Activated CD4-positive, alpha-beta T cell treated with anti-CD3 and anti-CD28 coated beads, Interleukin-2, amount 50 U/mL, for 48 hours (primary cell): Measurements from ENCODE around the gene ANKS6.
A peak's percentile ranks its signal among the peaks of the same experiment; 100 is the strongest.

Experiments
- DNase-seq, 2 experiments: peaks; one replicate each; pipeline ENCODE4 v3.0.0-alpha.2; 2020

The ANKS6 gene

DNA sequence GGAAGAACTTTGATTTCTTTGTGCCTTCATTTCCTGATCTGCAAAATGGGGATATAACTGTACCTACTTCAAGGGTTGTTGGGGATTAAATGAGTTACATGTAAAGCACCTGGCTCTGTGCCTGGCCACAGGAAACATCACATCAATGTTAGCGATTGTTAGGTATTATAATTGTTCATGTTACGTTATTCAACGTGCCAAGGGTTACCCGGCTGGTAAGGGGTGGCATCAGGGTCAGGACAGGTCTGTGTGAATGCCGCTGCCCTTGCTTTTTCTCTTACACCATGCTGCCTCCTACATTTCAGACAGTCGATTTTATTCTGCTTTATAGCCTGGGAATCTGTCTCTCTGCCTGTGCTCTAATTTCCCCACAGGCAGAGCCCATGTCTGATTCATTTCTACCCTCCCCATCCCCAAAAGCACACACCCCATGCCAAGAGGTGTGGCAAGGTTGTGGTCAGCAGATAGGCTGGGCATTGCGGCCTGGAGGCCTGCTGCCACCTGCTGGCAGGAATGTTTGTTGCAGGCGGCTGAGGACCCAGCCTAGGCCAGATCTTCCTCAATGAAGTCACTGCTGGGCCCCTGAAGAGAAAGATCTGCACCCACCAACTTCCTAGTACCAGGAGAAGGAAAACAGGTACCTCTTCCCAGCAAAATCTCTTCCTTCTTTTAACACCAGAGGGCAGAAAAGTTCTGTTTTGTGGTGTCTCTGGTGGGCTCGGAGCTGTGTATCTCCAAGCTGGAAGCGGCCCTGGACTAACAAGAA, 5.3 kb downstream of the ANKS6 start:
- peak; percentile 73 to 75 for DNase-seq

DNA sequence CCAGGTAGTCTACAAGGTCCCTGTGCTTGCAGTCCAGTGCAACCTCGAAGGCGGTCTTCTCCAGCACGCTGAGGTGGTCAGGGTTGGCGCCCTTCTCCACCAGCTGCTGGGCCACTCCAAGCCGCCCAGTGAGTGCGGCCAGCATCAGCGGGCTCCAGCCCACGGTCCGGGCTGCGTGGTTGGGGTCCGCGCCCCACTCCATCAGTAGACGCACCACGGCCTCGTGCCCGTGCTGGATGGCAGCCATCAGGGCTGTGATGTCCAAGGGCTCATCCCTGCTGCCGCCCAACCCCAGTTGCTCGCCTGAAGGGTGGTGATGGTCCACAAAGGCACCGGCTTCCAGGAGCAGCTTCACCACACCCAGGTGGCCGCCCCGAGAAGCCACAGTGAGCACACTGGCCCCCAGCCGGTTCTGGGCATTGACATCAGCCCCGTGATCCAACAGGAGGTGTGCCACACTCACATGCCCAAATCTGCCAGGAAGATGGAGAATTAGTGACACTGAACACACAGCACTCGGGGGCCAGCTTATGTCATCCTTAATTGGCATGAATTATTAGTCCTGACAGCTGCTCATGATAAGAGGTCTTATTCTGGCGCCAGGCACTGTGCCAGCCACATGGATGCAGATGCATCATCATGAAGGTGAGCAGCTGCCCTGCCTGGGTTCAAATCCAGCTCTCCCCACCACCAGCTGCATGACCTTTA, 6.1 kb downstream of the ANKS6 start:
- DNase-seq: no peak

DNA sequence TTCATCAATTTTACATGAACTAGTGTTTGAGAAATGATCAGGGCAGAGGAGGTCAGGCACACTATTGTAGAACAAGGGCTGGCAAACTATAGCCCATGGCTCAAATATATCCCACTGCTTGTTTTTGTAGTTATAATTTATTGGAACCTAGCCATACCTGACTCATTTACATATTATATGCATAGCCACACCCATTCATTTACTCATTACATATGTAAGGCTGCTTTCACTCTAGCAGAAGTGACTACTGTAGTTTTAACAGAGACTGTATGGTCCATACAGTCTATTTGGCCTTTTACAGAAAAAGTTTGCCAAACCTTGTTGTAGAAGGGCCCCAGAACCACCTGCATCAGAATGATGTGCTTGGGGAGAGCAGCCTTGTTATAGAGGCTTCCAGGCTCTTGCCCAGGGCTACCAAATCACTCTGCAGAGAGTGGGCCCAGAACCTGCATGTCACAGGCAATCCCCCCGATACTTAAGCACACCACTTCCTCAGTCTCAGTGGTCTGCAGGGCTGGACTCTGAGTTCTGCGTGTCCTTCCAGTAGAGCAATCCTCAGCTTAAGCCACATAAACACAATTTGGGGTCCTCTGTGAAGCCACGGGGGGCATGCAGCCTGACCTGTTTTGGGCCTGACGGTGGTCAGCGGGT, 6.7 kb downstream of the ANKS6 start:
- DNase-seq: no peak

DNA sequence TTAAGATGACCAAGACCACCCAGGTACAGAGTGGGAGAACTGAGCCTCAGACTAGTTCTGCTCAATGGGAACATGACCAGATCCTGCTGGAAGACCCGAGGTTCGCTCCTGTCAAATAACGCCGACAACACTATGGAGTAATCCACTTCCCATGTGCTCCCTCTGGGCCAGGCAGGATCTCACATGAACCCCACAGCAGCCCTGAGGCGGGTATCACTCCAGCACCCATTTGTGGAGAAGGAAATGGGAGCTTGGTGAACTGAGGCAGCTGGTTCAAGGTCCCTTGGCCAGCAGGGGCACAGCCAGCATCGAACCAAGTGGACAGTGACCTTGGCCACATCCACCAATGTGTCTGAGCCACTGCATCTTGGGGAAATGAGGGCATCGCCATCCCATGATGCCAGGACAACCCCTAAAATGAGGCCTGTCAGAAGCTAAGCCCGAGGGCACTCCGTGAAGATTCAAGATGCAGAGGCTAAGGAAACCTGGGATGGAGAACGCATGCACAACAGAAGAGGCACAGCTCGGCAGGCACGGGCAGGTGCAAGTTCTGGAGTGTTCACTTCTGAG, 8.5 kb downstream of the ANKS6 start:
- no peak for DNase-seq

DNA sequence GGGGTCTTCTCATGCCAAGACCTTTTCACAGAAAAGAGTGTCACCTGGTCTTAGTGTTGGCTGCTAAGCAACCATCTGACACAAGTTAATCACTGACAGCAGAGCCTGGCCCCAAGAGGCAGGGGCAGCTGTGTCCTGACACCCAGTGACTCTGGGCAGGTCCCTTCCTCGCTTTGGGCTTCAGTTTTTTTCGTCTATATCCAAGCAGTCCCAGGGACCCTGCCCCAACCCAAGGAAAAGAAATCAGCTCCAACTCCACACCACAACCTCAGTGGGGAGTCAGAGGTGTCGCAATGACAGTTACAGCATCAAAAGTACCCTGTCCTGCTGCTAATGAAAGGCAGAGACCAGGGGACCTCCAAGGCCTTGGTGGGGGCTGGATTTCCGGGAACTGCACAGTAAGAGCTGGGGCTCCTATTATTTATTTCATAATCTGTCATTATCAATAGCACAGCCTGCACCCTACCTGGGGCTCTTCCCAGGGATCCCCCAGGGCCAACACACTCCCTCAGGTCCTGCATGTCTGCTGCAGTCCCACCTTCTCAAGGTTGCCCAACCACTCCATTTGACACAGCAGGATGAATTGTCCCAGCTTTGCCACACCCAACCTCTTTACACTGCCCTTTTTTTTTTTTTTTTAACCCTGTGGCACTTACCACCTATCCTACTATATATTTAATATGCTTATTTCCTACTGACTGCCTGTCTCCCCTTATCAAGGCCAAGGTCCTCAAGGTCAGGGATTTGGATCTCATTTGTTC, 9.4 kb downstream of the ANKS6 start:
- no peak for DNase-seq

DNA sequence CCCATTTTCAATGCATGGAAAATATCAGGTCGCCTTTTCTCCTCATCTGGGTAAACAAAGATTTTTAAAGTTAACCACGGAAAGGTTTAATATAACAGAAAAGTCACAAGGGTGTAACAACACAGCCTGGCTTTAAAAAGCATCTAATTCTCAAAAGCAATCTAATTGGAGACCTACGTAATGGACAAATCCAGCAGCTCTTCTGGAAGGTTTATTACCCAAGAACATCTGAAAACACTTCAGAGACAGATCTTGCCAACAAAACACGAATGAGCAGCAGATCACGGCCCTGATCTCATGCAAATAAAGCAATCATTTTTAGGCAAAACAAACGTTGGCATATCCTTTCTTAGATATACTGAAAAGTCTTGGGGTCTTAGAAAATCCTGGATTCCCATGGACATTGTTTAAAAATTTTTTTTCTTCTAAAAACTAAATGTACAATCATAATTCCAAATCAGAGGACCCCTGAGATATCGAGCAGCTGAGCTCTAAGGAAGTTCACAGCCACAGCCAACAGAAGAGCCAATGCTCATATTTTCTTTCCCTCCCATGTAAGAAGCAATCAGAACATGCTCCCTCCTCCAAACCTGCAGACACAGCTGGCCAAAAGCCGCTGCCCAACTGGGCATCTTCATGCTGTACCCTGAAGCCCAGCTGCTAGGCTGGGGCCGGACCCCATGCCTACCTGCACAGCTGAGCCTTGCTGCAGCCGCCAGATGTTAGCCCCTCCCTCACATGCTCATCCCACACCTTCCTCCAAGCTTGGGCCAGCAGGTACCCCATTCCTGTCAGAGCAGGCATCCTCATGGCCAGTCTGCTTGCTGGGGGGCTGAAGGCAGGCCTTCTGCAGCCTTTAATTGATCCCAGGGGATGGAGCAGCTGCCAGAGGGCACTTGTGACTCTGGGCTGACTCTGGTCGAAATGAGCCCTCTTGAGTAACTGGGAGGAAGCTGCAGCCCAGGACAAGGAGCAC, 11.2 kb downstream of the ANKS6 start:
- no peak for DNase-seq

DNA sequence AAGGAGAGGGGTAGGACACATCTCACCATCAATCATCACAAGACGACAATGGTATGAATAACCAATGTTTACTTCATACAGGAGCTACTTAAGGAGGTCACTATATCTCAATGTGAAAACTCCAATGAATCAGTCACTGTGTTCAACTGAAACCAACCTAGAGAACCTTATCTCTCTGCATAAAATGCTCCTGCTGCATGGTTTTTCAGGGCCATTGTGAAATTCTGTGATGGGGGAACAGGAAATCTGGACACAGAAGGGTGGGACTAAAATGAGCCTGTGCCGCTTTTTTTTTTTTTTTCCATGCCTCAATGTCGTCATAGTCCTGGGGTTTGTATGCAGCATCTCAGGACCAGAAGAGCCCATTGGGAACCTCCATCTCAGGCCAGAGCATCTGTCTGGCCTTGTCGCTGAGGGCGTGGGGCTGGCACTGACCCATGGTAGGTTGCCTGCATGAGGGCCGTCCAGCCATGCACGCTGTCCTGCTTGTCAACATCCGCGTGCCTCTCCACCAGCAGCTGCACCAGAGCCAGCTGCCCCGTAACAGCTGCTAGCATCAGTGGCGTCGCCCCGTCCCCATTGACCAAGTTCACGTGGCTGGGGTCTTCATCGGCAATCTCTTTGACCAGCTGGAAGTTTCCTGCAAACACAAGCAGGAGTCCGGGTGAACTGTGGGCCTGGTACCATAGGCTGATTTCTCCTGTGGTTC, 12.7 kb downstream of the ANKS6 start:
- DNase-seq: no peak

DNA sequence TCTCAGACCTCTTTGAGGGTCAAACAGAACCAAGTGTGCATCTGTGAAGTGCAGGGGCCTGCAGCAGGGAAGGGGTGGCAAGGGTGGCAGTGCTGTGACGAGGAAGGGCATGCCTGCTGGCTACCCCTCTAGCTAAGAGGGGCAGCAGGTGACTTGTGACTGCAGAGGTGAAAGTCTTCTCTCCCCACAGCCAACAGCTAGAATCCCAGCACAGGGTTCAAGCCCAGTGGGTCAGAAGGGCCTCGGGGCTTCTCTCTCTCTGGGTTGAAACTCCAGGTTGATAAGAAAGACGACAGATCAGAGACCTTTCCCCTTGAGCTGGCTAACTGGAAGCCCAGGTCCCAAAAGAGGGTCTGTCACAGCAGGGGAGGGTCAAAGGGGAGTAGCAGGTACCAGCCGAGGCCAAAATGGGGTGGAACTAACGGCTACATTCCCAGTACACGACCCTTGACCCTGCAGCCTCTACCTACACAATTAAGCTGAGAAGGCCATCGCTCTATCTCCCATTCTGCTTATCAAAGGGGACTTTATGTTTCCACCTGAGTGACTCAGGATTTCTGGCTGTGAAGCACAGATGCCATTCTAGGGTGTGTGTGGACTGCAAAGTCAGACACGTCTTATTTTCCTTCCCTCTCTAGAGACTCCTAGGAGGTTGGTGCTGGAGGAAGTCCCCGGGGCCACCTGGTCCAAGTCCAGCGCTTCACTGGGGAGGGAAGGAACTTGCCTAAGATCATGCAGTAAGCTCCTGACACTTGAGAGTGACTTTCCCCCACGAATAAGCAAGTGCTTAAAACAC, 14.6 kb downstream of the ANKS6 start:
- DNase-seq: no peak

DNA sequence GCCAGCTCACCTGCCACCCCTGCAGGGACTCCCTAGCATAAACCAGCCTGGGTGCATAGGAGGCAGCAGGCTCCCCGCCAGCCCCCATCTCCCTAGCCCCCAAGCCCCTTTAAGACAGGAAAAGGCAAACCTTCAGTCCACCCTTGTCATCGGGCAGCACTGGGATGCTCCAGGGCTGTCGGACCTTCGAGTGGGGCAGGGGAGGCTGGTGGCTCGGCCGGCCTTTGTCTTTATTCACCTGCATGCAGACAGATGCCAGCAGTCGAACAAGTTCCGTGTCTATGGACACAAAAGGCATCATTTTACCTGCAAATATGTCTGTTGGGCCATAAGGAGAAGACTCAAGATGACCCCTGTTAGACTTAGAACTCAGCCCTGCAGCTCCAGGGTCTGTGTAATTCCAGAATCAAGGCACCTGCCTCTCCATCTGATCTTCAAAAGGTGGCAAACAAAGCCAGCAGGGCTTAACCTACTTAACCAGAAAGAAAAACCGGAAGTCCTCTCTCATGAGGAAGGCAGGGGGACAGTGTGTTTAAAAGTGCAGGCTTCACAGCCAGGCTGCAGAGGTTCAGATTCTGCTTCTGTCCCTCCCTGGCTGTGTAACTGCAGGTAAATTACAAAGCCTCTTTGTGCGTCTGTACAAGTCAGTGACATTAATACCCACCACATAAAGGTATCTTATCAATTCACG, 16.2 kb downstream of the ANKS6 start:
- DNase-seq: no peak

DNA sequence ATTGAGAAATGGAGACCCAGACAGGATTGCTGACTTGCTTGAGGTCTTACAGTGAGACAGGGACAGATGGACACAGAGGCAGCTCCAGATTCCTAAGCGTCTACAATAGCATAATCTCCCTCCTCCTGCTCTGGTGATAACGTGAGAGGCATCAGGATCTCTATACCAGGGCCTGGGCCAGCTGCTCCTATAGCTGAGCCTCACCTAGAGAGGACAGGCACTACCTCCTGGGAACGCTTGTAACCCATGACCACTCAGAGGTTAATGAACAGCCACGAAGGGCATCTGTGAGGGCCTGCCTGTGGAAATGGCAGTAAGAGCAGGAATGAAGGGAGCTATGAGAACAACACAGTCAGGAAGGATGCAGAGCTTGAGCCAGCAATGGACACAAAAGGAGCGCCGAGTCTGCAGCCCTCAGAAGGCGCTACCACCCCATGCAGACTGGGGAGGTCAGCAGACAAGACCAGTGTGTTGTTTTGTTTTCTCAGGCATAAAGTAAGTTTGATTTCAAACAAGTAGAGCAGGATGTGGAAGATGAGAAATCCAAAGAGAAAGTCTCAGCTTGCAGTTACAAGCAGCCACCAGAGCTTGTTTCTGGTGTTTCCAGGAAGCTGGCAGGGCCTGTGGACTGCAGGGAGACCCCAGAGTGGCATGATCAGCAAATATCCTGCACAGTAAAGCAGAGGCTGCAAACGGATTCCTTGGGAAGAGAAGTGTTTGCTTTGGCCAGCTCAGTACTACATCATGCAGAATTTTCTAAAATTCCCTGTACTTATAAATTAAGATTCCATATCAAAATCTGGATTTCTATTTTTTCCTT, 17.4 kb downstream of the ANKS6 start:
- no peak for DNase-seq

DNA sequence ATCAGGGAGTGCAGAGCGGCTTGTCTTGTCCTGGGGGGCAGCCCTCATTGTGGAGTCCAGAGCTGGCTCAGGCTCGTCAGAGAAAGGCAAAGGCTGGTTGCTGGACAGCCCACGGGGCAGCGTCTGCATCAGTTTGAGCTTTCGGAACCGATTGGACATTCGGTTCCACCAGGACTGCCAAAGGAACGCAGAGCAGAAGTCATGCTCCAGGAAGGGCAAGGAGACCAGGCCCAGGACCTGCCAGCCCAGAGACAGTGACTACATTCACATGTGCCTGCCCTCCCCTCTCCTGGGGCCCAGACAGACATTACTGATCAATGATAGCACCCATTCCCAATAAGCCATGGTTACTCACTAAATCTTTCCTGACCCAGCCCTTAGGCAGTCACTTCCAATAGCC, 18.1 kb downstream of the ANKS6 start:
- DNase-seq: no peak

DNA sequence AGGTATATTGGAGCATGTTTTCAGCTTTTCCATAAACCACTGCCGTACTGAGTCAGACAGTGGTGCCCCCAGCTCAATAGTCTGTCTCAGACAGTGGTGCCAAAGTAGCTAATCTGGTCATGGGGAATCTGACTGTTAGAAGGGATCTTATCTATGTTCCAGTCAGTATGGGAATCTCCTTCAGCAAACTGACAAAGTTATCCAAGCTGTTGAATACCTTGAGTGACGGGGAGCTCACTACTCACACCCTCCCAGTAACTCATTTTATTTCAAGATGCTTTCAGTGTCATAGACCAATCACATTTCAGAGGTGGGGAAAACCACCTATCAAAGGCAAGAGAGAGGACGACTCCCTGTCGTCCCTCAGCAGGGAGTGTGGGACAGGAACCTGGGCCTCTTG, 18.7 kb downstream of the ANKS6 start:
- no peak for DNase-seq

DNA sequence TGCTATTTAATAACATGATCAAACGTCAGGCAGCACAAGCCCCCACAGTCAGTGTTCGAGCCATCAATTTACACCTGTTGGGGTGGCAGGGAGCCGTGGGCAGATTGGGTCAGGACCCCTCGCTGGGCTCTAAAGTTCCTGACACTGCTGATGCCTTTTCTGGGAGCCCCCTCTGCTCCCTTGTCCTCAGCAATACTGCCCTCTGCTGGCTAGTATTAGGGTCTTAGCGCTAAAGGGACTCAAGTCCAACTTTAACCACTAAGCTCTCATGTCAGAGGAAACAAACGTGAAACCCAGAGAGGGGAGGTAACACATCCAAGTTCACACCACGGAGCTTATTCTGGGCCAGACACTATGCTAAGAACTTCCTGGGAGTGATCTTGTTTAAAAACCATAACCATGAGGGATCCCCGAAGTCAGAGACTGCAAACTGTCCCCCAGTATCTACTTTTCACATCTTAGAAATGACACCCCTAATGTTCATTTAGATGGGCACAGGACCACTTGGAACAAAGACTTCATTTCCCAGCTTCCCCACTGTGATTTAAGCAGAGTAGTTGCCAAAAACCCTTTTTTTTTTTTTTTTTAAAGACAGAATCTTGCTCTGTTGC, 20.4 kb downstream of the ANKS6 start:
- peak in 1 of 2 experiments; percentile 47 for DNase-seq

DNA sequence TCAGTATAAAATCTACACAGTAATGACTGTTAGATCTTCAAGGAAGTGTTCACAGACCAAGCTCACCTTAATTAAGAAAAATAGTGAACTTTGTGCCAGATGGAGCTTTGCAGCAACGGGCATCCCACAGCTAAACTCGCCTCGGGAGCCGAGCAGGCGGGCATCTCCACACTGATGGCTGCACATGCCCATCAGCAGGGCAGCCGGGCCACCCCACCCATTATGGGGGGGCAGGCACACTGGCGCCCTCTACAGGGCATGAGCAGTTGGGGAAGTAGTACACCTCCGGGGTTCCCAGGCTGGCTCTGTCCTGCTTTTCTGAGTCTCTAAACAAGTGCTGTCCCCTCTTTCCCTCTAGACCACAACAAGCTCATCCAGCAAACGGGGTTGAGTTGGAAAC, 21.6 kb downstream of the ANKS6 start:
- DNase-seq: peak; percentile 27 to 41

DNA sequence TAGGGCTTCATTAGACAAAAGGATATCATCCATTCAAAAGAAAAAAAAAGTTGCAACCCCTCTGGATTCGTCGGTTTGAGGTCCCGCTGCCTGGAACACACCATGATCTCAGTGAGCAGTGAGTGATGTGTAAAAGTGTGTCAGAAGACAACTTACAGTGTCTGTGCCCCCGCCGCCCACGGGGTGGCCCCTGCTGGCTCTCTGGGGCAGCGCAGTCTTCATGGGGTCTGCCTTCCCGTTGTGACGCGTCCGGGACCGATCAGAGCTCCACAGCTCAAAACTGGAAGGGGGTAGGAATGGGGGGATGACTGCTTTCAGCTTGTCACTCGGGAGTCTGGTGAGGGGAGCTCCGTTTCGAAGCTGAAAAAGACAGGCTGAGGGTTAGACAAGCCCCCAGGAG, 22.6 kb downstream of the ANKS6 start:
- DNase-seq: no peak

DNA sequence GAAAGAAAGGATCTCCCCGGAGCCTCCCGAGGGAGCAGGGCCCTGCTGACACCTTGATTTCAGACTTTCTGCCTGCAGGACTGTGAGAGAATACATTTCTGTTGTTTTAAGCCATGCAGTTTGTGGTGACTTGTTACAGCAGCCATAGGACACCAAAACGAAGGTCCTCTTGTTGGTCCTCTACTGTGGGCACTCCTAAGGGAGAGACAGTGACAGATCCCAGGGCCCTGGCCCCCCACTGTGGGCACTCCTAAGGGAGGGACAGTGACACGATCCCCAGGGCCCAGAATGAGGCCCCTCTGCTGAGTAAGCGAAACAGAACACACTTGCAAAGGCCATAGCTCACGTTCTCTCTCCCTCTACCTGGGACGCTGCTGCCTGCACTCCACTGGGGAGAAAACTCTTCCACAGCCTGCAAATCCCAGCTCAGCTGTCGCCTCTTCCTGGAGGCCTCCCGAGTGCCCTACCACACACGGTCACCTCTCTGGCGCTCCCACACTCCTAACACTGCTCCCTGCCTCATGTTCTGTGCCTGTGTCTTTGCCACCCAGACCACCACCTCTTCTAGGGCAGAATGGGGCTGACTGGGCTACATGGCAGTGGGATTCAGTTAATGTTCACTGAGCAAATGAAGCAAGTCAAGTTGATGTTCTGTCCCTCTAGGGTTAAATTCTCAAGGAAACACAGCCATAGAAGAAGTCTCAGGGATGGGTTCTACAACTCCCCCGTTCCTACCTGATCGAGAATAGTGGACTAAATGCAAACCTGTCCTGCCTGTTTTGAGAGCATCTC, 23.8 kb downstream of the ANKS6 start:
- DNase-seq: no peak

DNA sequence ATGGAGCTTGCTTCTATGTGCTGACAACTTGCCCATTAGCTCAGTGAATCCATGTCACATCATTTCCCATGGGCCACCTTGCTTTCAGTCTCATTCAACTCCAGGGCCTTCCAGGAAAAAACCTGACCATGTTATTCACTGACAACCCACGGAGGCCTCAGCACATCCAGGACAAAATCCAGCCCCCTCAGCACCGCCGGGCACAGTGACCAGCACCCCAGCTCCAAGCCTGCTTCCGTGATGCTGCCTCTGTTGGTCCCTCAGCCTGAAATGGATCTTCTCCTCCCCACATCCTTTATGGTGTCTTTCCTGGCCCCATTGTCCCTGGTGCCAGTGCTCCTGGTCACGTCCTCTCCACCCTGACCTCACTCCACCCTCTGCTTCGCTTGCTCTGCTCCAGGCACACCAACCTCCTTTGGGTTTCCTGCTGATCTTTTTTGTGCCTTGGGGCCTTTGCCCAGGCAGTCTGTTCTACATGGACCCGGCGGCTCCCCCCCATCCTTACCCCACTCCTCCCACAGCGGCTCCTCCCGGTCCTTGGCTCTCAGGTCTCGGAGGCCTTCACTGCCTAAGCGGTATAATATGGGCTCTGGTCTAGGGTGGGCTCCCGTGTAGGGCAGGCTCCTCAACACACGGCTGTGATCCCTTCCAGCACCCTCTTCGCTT, 25.0 kb downstream of the ANKS6 start:
- DNase-seq: no peak
